CD4-positive, alpha-beta T cell (primary cell): ENCODE results near the gene GNAQ. TPM values are rescaled to one million over a fixed set of nuclear protein-coding genes. Genes with fewer than 3 reads are reported as not detected.

Source experiments
- ATAC-seq: fragments of 200-7000 bp; cut with Tn5 transposase; one replicate; pipeline ENCODE4 v1.10.0; 2022; ENCODE audit warnings: mild to moderate bottlenecking; ENCODE audit not compliant: poor library complexity
- CTCF ChIA-PET: fragments of 350-600 bp; sonication (Branson Sonifier 250); formaldehyde crosslinking; loops from one replicate; lab custom pipeline; 2021; ENCODE audit warnings: antibody characterized with exemption, inconsistent platforms; lab: Charles Lee
- POLR2A ChIA-PET: fragments of 350-600 bp; sonication (Branson Sonifier 250); formaldehyde crosslinking; loops from one replicate; lab custom pipeline; 2021; ENCODE audit warnings: antibody characterized with exemption, inconsistent platforms; lab: Charles Lee
- DNase-seq, 14 experiments: peaks; one replicate each; pipeline ENCODE4 v3.0.0-alpha.2; 2013 to 2020; ENCODE audit warnings: mixed read lengths in 2 of 14
- H3K27ac ChIP-seq, 2 donors: one replicate each; pipeline versions ENCODE4 v1.5.1 to v1.7.0; 2013; ENCODE audit warnings: low read length in 2 of 2, low read depth in 1 of 2, mild to moderate bottlenecking in 1 of 2
- H3K27me3 ChIP-seq, 2 experiments: 1 replicate in 1 of 2; 2 replicates in 1 of 2; pipeline versions ENCODE4 v1.6.1 to v1.7.0; 2013; ENCODE audit warnings: low read length in 2 of 2, control low read depth in 1 of 2, mild to moderate bottlenecking in 1 of 2, moderate library complexity in 1 of 2; ENCODE audit not compliant: insufficient read depth in 2 of 2, control insufficient read depth in 1 of 2
- H3K36me3 ChIP-seq: one replicate; pipeline ENCODE4 v1.6.1; 2013; ENCODE audit warnings: low read length, control low read depth; ENCODE audit not compliant: insufficient read depth
- H3K4me1 ChIP-seq: one replicate; pipeline ENCODE4 v1.6.1; 2013; ENCODE audit warnings: low read length, control low read depth; ENCODE audit not compliant: insufficient read depth
- H3K4me3 ChIP-seq: one replicate; pipeline ENCODE4 v1.5.1; 2013; ENCODE audit warnings: mild to moderate bottlenecking, low read length, moderate library complexity
- H3K9me3 ChIP-seq, 2 experiments: 1 replicate in 1 of 2; 2 replicates in 1 of 2; pipeline versions ENCODE4 v1.6.1 to v1.7.0; 2013; ENCODE audit warnings: low read length in 2 of 2, mild to moderate bottlenecking in 2 of 2, control low read depth in 1 of 2, moderate library complexity in 1 of 2; ENCODE audit not compliant: control insufficient read depth in 1 of 2, insufficient read depth in 1 of 2
- H3K27ac Mint-ChIP-seq: one replicate; pipeline ENCODE4 v1.8.0; 2020; ENCODE audit warnings: mixed read lengths
- H3K27me3 Mint-ChIP-seq: one replicate; pipeline ENCODE4 v1.8.0; 2021; ENCODE audit warnings: mixed read lengths
- H3K36me3 Mint-ChIP-seq: one replicate; pipeline ENCODE4 v1.8.0; 2021; ENCODE audit warnings: low read depth, mixed read lengths
- H3K4me1 Mint-ChIP-seq: one replicate; pipeline ENCODE4 v1.8.0; 2021; ENCODE audit warnings: low read depth, mixed read lengths
- H3K4me3 Mint-ChIP-seq: one replicate; pipeline ENCODE4 v1.8.0; 2020; ENCODE audit warnings: mild to moderate bottlenecking, mixed read lengths
- H3K9me3 Mint-ChIP-seq: one replicate; pipeline ENCODE4 v1.8.0; 2020; ENCODE audit warnings: mixed read lengths
- CTCF ChIP-seq: fragments of 200-600 bp; IDR thresholded peaks from one replicate; pipeline ENCODE4 v1.8.0; 2022; ENCODE audit warnings: antibody characterized with exemption, mild to moderate bottlenecking
- intact Hi-C, 2 experiments: fragments of 100-400 bp; cut with DNase I in 1 of 2; cut with micrococcal nuclease in 1 of 2; formaldehyde crosslinking; loops; one replicate each; pipeline versions ENCODE4 v1.15.1 to v1.9.0; 2023 to 2025; cut with DNase I, micrococcal nuclease
- total RNA-seq, 174 experiments: library from RNA in 2 of 174; stranded (reverse) in 2 of 174; gene quantifications; one replicate each; pipeline ENCODE4 v1.2.3 and lab custom pipeline; 2021 to 2026

The GNAQ gene
- total RNA-seq, 2 experiments from 2014 or later: 55.5 to 55.9 TPM

GRCh38 chr9:77729177-77729576 lies 302.4 kb downstream of the GNAQ start:
- Mint-ChIP-seq H3K4me1 (peaks cover 36% of the 10 kb centered on the region), H3K9me3 (no peaks in the 10 kb centered on the region), H3K4me3 (no peak overlapping the region), H3K27ac (no peak overlapping the region), H3K27me3 (no peaks in the 10 kb centered on the region), H3K36me3 (peaks cover 76% of the 10 kb centered on the region)
- no peak for ATAC-seq
- Histone ChIP-seq H3K4me1 (peaks cover 3% of the 10 kb centered on the region), H3K27me3 (no peaks in the 10 kb centered on the region), H3K36me3 (peaks cover 33% of the 10 kb centered on the region), H3K9me3 (no peaks in the 10 kb centered on the region), H3K4me3 (no peak overlapping the region), H3K27ac (no peak overlapping the region)
- no peak for DNase-seq
- CTCF ChIA-PET: interaction anchor here (0.7 kb wide), 1 partner anchor 436 kb away, joined by 3 read pairs; no protein-coding TSS in a partner anchor
- intact Hi-C loops: no loop called here
- TF ChIP-seq CTCF: no peak
- POLR2A ChIA-PET: interaction anchor here (0.6 kb wide), 1 partner anchor 131 kb away, joined by 3 read pairs; no protein-coding TSS in a partner anchor

GRCh38 chr9:77726814-77727213 lies 304.8 kb downstream of the GNAQ start:
- Histone ChIP-seq H3K27me3 (no peaks in the 10 kb centered on the region), H3K36me3 (peaks cover 33% of the 10 kb centered on the region), H3K4me1 (peaks cover 3% of the 10 kb centered on the region), H3K9me3 (no peaks in the 10 kb centered on the region), H3K27ac (no peak overlapping the region), H3K4me3 (no peak overlapping the region)
- Mint-ChIP-seq H3K9me3 (no peaks in the 10 kb centered on the region), H3K4me3 (no peak overlapping the region), H3K27ac (peak overlapping the region; percentile 35), H3K4me1 (peaks cover 31% of the 10 kb centered on the region), H3K27me3 (no peaks in the 10 kb centered on the region), H3K36me3 (peaks cover 81% of the 10 kb centered on the region)
- ChIA-PET POLR2A (no interaction called here), CTCF (interaction anchor here (0.7 kb wide), 1 partner anchor 1286 kb away, joined by 3 read pairs; no protein-coding TSS in a partner anchor)
- no peak for TF ChIP-seq CTCF
- no peak for DNase-seq
- no peak for ATAC-seq
- intact Hi-C loops: no loop called here

GRCh38 chr9:77726289-77726688 lies 305.3 kb downstream of the GNAQ start:
- ATAC-seq: no peak
- H3K27ac Mint-ChIP-seq: peak overlapping the region; percentile 35
- H3K27me3 Mint-ChIP-seq: no peaks in the 10 kb centered on the region
- peaks cover 31% of the 10 kb centered on the region for H3K4me1 Mint-ChIP-seq
- Histone ChIP-seq H3K4me3 (no peak overlapping the region), H3K27ac (no peak overlapping the region), H3K4me1 (peaks cover 3% of the 10 kb centered on the region), H3K9me3 (no peaks in the 10 kb centered on the region), H3K36me3 (peaks cover 35% of the 10 kb centered on the region), H3K27me3 (no peaks in the 10 kb centered on the region)
- no peak overlapping the region for H3K4me3 Mint-ChIP-seq
- no peak for TF ChIP-seq CTCF
- ChIA-PET POLR2A (no interaction called here), CTCF (interaction anchor here (0.7 kb wide), 1 partner anchor 1286 kb away, joined by 3 read pairs; no protein-coding TSS in a partner anchor)
- intact Hi-C loops: no loop called here
- no peaks in the 10 kb centered on the region for H3K9me3 Mint-ChIP-seq
- peaks cover 87% of the 10 kb centered on the region for H3K36me3 Mint-ChIP-seq
- no peak for DNase-seq
